SK-N-SH (cell line): ENCODE data around the gene OPCML.

Experiments
- ELF1 ChIP-seq: IDR thresholded peaks from 2 replicates; pipeline ENCODE4 v1.4.0; 2012
- EP300 ChIP-seq, 2 experiments: IDR thresholded peaks; 2 replicates each; pipeline versions ENCODE4 v1.4.0 to v1.6.1; 2012; ENCODE audit warnings: borderline replicate concordance in 1 of 2, low read depth in 1 of 2, low read length in 1 of 2
- EZH2phosphoT487 ChIP-seq: fragments of 200-600 bp; sonication (generic); IDR thresholded peaks from 2 replicates; pipeline ENCODE4 v1.6.1; 2017; ENCODE audit warnings: low read depth, mixed run types, mild to moderate bottlenecking, antibody characterized with exemption, moderate library complexity, borderline replicate concordance
- POLR2AphosphoS5 ChIP-seq: IDR thresholded peaks from 2 replicates; pipeline ENCODE4 v1.6.1; 2012; ENCODE audit warnings: low read depth, low read length
- SMC3 ChIP-seq: IDR thresholded peaks from 2 replicates; pipeline ENCODE4 v1.6.1; 2012; ENCODE audit warnings: low read depth, low read length, improper control_type of control experiment
- TF ChIP-seq, protein P1 (sequence below): fragments of 200-600 bp; sonication (generic); IDR thresholded peaks from 2 replicates; pipeline ENCODE4 v1.6.1; 2017; ENCODE audit warnings: antibody characterized with exemption, mild to moderate bottlenecking, moderate library complexity
- TF ChIP-seq, protein P2 (sequence below): IDR thresholded peaks from 2 replicates; pipeline ENCODE4 v1.4.0; 2012; ENCODE audit warnings: low read depth, borderline replicate concordance
- TF ChIP-seq, protein P3 (sequence below): IDR thresholded peaks from 2 replicates; pipeline ENCODE4 v1.4.0; 2012; ENCODE audit warnings: low read depth

DNA sequence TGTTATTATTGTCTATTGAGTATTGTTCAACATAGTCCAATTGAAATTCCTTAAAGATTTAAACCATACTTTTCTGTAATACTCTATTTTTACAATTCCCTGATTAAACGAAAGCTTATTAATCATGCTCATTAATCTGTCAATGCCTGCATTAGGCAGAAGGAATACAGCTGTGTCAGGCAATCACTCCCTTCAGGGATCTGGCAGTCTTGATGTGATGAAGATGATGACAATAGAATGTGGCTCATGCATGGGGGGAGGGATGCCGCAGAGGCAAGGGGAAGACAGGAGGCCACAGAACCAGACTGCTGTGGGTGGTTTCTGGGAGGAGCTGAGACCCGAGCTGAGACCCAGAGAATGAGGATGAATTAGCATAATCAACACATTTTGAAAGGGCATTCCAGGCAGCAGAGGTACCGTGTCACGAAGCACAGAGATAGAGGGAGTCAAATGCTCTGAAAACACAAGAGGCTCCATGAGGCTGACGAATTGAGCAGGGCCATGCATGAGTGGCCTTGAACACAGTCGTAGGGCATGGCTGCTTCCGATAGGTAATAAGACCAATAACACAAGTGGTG is 1075.5 kb downstream of the OPCML start:
- no peak for TF ChIP-seq POLR2AphosphoS5
- TF ChIP-seq, protein P1, sequence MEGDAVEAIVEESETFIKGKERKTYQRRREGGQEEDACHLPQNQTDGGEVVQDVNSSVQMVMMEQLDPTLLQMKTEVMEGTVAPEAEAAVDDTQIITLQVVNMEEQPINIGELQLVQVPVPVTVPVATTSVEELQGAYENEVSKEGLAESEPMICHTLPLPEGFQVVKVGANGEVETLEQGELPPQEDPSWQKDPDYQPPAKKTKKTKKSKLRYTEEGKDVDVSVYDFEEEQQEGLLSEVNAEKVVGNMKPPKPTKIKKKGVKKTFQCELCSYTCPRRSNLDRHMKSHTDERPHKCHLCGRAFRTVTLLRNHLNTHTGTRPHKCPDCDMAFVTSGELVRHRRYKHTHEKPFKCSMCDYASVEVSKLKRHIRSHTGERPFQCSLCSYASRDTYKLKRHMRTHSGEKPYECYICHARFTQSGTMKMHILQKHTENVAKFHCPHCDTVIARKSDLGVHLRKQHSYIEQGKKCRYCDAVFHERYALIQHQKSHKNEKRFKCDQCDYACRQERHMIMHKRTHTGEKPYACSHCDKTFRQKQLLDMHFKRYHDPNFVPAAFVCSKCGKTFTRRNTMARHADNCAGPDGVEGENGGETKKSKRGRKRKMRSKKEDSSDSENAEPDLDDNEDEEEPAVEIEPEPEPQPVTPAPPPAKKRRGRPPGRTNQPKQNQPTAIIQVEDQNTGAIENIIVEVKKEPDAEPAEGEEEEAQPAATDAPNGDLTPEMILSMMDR: no peak
- TF ChIP-seq, protein P2, sequence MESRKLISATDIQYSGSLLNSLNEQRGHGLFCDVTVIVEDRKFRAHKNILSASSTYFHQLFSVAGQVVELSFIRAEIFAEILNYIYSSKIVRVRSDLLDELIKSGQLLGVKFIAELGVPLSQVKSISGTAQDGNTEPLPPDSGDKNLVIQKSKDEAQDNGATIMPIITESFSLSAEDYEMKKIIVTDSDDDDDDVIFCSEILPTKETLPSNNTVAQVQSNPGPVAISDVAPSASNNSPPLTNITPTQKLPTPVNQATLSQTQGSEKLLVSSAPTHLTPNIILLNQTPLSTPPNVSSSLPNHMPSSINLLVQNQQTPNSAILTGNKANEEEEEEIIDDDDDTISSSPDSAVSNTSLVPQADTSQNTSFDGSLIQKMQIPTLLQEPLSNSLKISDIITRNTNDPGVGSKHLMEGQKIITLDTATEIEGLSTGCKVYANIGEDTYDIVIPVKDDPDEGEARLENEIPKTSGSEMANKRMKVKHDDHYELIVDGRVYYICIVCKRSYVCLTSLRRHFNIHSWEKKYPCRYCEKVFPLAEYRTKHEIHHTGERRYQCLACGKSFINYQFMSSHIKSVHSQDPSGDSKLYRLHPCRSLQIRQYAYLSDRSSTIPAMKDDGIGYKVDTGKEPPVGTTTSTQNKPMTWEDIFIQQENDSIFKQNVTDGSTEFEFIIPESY: no peak
- no peak for TF ChIP-seq EP300 (IDR thresholded peaks at IDR 0.05; ENCODE audit: borderline replicate concordance in 1 of 2, low read depth in 1 of 2, low read length in 1 of 2)
- no peak for TF ChIP-seq SMC3
- TF ChIP-seq ELF1: no peak
- TF ChIP-seq EZH2phosphoT487: no peak
- TF ChIP-seq, protein P3, sequence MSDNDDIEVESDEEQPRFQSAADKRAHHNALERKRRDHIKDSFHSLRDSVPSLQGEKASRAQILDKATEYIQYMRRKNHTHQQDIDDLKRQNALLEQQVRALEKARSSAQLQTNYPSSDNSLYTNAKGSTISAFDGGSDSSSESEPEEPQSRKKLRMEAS: no peak
